A549 (cell line): ENCODE data around the gene ARID1B. TPM values are rescaled to one million over a fixed set of nuclear protein-coding genes. Genes with fewer than 3 reads are reported as not detected.

Experiments used
- ATAC-seq, 2 experiments: fragments of 200-7000 bp in 1 of 2; fragments of >200 bp in 1 of 2; cut with Nextera tagmentation in 1 of 2; cut with Tn5 transposase in 1 of 2; 3 replicates each; pipeline versions ENCODE4 v1.8.0 to v1.9.1; 2018 to 2020; ENCODE audit warnings: mild to moderate bottlenecking in 1 of 2, moderate library complexity in 1 of 2
- CTCF ChIA-PET: fragments of 300-600 bp; sonication (Branson Sonifier 250); formaldehyde crosslinking; extraction: SDS; loops from one replicate; lab custom pipeline; 2021; ENCODE audit warnings: antibody characterized with exemption, inconsistent platforms; lab: Yijun Ruan, JAX
- POLR2A ChIA-PET: fragments of 350-600 bp; formaldehyde crosslinking; extraction: SDS; loops from one replicate; lab custom pipeline; 2021; ENCODE audit warnings: antibody characterized with exemption, inconsistent platforms; lab: Yijun Ruan, JAX
- DNase-seq, 2 experiments: peaks; one replicate each; pipeline versions ENCODE4 v3.0.0 to v3.0.0-alpha.2; 2011 to 2016; ENCODE audit warnings: low read depth in 1 of 2, low spot score in 1 of 2
- FAIRE-seq: peaks from 2 replicates; lab custom pipeline; 2011; peaks lifted over from hg19 to GRCh38; lab: Jason Lieb, UNC
- H3K27ac ChIP-seq, 2 experiments: fragments of >200 bp; sonication (Bioruptor Twin); formaldehyde crosslinking; 3 replicates each; pipeline ENCODE4 v1.5.1; 2016 to 2017
- H3K4me1 ChIP-seq: fragments of >200 bp; sonication (Bioruptor Twin); formaldehyde crosslinking; 3 replicates; pipeline ENCODE4 v1.6.1; 2016
- H3K4me2 ChIP-seq: fragments of >200 bp; sonication (Bioruptor Twin); formaldehyde crosslinking; 3 replicates; pipeline ENCODE4 v1.6.1; 2016
- H3K4me3 ChIP-seq: fragments of >200 bp; sonication (Bioruptor Twin); formaldehyde crosslinking; 3 replicates; pipeline ENCODE4 v1.5.1; 2016
- H3K9me3 ChIP-seq: fragments of >200 bp; sonication (Bioruptor Twin); formaldehyde crosslinking; 3 replicates; pipeline ENCODE4 v1.6.1; 2016
- CBX2 ChIP-seq: fragments of 200-600 bp; sonication (generic); IDR thresholded peaks from 2 replicates; pipeline ENCODE4 v1.6.1; 2016; ENCODE audit warnings: low read depth, mild to moderate bottlenecking, borderline replicate concordance
- CBX8 ChIP-seq: fragments of 200-600 bp; sonication (generic); IDR thresholded peaks from 2 replicates; pipeline ENCODE4 v1.6.1; 2016
- EHF ChIP-seq: fragments of 250-450 bp; sonication (Bioruptor Pico); IDR thresholded peaks from 2 replicates; pipeline ENCODE4 v1.5.0; 2020; ENCODE audit warnings: mild to moderate bottlenecking
- ESRRA ChIP-seq: fragments of 150-350 bp; IDR thresholded peaks from 2 replicates; pipeline ENCODE4 v1.6.1; 2014; ENCODE audit warnings: mild to moderate bottlenecking, low read length, borderline replicate concordance
- FOSB ChIP-seq: fragments of 250-450 bp; sonication (Bioruptor Pico); IDR thresholded peaks from 2 replicates; pipeline ENCODE4 v1.5.0; 2020; ENCODE audit warnings: mild to moderate bottlenecking, moderate library complexity
- FOXS1 ChIP-seq: fragments of 250-450 bp; sonication (Bioruptor Pico); IDR thresholded peaks from 2 replicates; pipeline ENCODE4 v1.5.0; 2020; ENCODE audit warnings: mild to moderate bottlenecking, moderate library complexity
- HOXA7 ChIP-seq: fragments of 250-450 bp; sonication (Bioruptor Pico); IDR thresholded peaks from 2 replicates; pipeline ENCODE4 v1.5.0; 2020; ENCODE audit warnings: mild to moderate bottlenecking, moderate library complexity
- JUNB ChIP-seq: fragments of >200 bp; sonication (Bioruptor Twin); formaldehyde crosslinking; IDR thresholded peaks from 2 replicates; pipeline ENCODE4 v1.6.1; 2016
- KDM5A ChIP-seq: fragments of 200-600 bp; sonication (generic); IDR thresholded peaks from 2 replicates; pipeline ENCODE4 v1.6.1; 2016; ENCODE audit warnings: antibody characterized with exemption, mild to moderate bottlenecking
- MAFK ChIP-seq: fragments of 450-650 bp; IDR thresholded peaks from 2 replicates; pipeline ENCODE4 v1.6.1; 2014; ENCODE audit not compliant: partially characterized antibody
- MAZ ChIP-seq: fragments of 150-350 bp; IDR thresholded peaks from 2 replicates; pipeline ENCODE4 v1.6.1; 2014; ENCODE audit warnings: antibody characterized with exemption, low read depth, low read length, borderline replicate concordance
- NFE2L2 ChIP-seq: fragments of 150-350 bp; conservative IDR thresholded peaks from 2 replicates; pipeline ENCODE4 v1.6.1; 2014; ENCODE audit warnings: low read length
- NR3C1 ChIP-seq: fragments of >200 bp; sonication (Bioruptor Twin); formaldehyde crosslinking; IDR thresholded peaks from 3 replicates; pipeline ENCODE4 v1.6.1; 2017
- PHF8 ChIP-seq: fragments of 200-600 bp; sonication (generic); IDR thresholded peaks from 2 replicates; pipeline ENCODE4 v1.6.1; 2016; ENCODE audit warnings: low read depth, mild to moderate bottlenecking, antibody characterized with exemption, moderate library complexity, borderline replicate concordance
- POLR2A ChIP-seq: IDR thresholded peaks from 2 replicates; pipeline ENCODE4 v1.6.1; 2012; ENCODE audit warnings: mild to moderate bottlenecking, low read length
- RAD21 ChIP-seq, 2 experiments: fragments of >200 bp in 1 of 2; sonication (Bioruptor Twin) in 1 of 2; formaldehyde crosslinking in 1 of 2; IDR thresholded peaks in 1 of 2; conservative IDR thresholded peaks in 1 of 2; 2 replicates in 1 of 2; 3 replicates in 1 of 2; pipeline ENCODE4 v1.6.1; 2012 to 2018; ENCODE audit warnings: inconsistent platforms in 1 of 2
- RNF2 ChIP-seq: fragments of 200-600 bp; sonication (generic); IDR thresholded peaks from 2 replicates; pipeline ENCODE4 v1.6.1; 2016; ENCODE audit warnings: low read depth, mild to moderate bottlenecking, antibody characterized with exemption, moderate library complexity, borderline replicate concordance
- ZFP36 ChIP-seq: fragments of 450-650 bp; IDR thresholded peaks from 2 replicates; pipeline ENCODE4 v1.6.1; 2014; ENCODE audit warnings: borderline replicate concordance; ENCODE audit not compliant: partially characterized antibody
- ZNF302 ChIP-seq: fragments of 250-450 bp; sonication (Bioruptor Pico); IDR thresholded peaks from 2 replicates; pipeline ENCODE4 v1.9.0; 2021; ENCODE audit warnings: inconsistent platforms, mild to moderate bottlenecking, moderate library complexity
- WGBS: methylation state at CpG from one replicate; pipeline ENCODE4 v1.1.6; 2017; ENCODE audit errors: missing lambda C conversion rate; 5-methylcytosine and 5-hydroxymethylcytosine counted together
- polyA plus RNA-seq, 4 experiments: library from polyadenylated mRNA; depleted of rRNA in 3 of 4; stranded (reverse); fragments of >200 nt; fragmentation: RNase III in 1 of 4; extraction: RNeasy Plus Mini Kit Qiagen cat#74134 plus additional on column Dnase treatment in 1 of 4; gene quantifications; 2 replicates in 3 of 4; 3 replicates in 1 of 4; pipeline ENCODE4 v1.2.3, GENCODE V29; 2011 to 2017
- TF ChIP-seq, protein P1 (sequence below): fragments of >200 bp; sonication (Bioruptor Twin); formaldehyde crosslinking; IDR thresholded peaks from 3 replicates; pipeline ENCODE4 v1.6.1; 2016
- TF ChIP-seq, protein P2 (sequence below): fragments of >200 bp; sonication (Bioruptor Twin); formaldehyde crosslinking; IDR thresholded peaks from 3 replicates; pipeline ENCODE4 v1.5.1; 2016
- TF ChIP-seq, protein P3 (sequence below): IDR thresholded peaks from 2 replicates; pipeline ENCODE4 v1.6.1; 2012
- TF ChIP-seq, protein P4 (sequence below): IDR thresholded peaks from 2 replicates; pipeline ENCODE4 v1.6.1; 2012
- TF ChIP-seq, protein P5 (sequence below): fragments of 250-450 bp; sonication (Bioruptor Pico); IDR thresholded peaks from 2 replicates; pipeline ENCODE4 v1.5.0; 2020; ENCODE audit warnings: low read depth, mild to moderate bottlenecking, moderate library complexity
- TF ChIP-seq, protein P6 (sequence below): fragments of 200-600 bp; sonication (generic); IDR thresholded peaks from 2 replicates; pipeline ENCODE4 v1.6.1; 2016; ENCODE audit warnings: antibody characterized with exemption, mild to moderate bottlenecking, moderate library complexity
- TF ChIP-seq, protein P7 (sequence below): fragments of 450-650 bp; IDR thresholded peaks from 2 replicates; pipeline ENCODE4 v1.6.1; 2014; ENCODE audit warnings: antibody characterized with exemption

The ARID1B gene
- polyA plus RNA-seq, 2 of the 4 experiments (the other 2 are of a cell fraction), result 13.5 to 16.3 TPM

DNA sequence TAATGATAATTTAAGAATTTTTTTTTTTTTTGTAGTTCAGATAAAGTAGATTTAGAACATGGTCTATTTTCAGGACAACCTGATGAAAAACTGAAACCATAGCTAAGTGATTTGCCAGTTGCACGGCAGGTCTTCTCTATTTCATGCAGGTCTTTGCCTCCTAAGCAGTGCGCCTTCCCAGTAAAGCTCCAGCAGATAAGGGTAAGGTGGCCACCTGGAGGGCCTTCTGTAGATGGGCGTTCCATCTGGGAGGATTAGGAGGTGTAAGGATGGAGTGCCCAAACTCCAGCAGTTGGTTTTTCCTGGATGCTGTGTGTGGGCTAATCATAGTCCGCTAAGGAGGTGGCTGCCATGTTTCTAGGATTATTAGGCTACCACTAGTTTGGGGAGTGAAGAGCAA lies 107.1 kb downstream of the ARID1B start:
- CTCF ChIA-PET, result interaction anchor here (1.3 to 2.1 kb wide), 3 partner anchors 9 to 22 kb away, joined by 3 to 4 read pairs (median 4); no protein-coding TSS in a partner anchor
- no peaks in the 10 kb centered on the region for H3K4me1 ChIP-seq
- H3K4me2 ChIP-seq, result no peak overlapping the region
- DNase-seq (no peak), FAIRE-seq (no peak), ATAC-seq (no peak)
- TF ChIP-seq CBX2, result no peak
- no peak for TF ChIP-seq HOXA7 (CRISPR knock-in tag)
- TF ChIP-seq FOXS1, result no peak
- no peak for TF ChIP-seq EHF (CRISPR knock-in tag)
- TF ChIP-seq NFE2L2, result no peak
- no peak for TF ChIP-seq MAFK
- TF ChIP-seq PHF8, result no peak
- TF ChIP-seq, protein P1, sequence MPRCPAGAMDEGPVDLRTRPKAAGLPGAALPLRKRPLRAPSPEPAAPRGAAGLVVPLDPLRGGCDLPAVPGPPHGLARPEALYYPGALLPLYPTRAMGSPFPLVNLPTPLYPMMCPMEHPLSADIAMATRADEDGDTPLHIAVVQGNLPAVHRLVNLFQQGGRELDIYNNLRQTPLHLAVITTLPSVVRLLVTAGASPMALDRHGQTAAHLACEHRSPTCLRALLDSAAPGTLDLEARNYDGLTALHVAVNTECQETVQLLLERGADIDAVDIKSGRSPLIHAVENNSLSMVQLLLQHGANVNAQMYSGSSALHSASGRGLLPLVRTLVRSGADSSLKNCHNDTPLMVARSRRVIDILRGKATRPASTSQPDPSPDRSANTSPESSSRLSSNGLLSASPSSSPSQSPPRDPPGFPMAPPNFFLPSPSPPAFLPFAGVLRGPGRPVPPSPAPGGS, result no peak
- TF ChIP-seq ZFP36, result no peak
- TF ChIP-seq, protein P2, sequence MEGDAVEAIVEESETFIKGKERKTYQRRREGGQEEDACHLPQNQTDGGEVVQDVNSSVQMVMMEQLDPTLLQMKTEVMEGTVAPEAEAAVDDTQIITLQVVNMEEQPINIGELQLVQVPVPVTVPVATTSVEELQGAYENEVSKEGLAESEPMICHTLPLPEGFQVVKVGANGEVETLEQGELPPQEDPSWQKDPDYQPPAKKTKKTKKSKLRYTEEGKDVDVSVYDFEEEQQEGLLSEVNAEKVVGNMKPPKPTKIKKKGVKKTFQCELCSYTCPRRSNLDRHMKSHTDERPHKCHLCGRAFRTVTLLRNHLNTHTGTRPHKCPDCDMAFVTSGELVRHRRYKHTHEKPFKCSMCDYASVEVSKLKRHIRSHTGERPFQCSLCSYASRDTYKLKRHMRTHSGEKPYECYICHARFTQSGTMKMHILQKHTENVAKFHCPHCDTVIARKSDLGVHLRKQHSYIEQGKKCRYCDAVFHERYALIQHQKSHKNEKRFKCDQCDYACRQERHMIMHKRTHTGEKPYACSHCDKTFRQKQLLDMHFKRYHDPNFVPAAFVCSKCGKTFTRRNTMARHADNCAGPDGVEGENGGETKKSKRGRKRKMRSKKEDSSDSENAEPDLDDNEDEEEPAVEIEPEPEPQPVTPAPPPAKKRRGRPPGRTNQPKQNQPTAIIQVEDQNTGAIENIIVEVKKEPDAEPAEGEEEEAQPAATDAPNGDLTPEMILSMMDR, result no peak
- TF ChIP-seq CBX8, result no peak
- TF ChIP-seq KDM5A, result no peak
- no peak for TF ChIP-seq NR3C1
- TF ChIP-seq, protein P3, sequence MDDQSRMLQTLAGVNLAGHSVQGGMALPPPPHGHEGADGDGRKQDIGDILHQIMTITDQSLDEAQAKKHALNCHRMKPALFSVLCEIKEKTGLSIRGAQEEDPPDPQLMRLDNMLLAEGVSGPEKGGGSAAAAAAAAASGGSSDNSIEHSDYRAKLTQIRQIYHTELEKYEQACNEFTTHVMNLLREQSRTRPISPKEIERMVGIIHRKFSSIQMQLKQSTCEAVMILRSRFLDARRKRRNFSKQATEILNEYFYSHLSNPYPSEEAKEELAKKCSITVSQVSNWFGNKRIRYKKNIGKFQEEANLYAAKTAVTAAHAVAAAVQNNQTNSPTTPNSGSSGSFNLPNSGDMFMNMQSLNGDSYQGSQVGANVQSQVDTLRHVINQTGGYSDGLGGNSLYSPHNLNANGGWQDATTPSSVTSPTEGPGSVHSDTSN, result no peak
- H3K27ac ChIP-seq, result no peak overlapping the region
- H3K9me3 ChIP-seq, result no peaks in the 10 kb centered on the region
- POLR2A ChIA-PET, result no interaction called here
- H3K4me3 ChIP-seq, result no peak overlapping the region
- WGBS, result 94% methylated on average over 3 of the region's 4 CpGs

DNA sequence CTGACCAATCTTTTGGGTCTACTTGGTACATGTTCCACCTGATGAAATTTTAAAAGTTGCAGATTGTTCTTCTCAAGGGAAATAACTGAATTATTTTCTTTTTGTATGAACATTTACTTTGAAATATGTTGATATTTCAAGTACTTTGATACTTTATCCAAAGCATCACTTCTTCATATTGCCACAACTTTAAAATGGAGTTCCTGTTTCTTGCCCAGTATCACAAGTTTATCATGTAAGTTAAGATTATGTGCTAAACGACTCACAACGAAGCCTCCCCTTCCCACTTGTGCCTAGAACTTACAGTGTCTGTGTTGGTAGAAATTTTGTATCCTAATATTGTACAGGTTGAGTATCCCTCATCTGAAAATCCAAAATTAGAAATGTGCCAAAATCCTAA lies 108.4 kb downstream of the ARID1B start:
- no peak for TF ChIP-seq ZNF302
- no peak for TF ChIP-seq FOSB (CRISPR knock-in tag)
- no peak for TF ChIP-seq POLR2A
- CTCF ChIA-PET, result interaction anchor here (1.1 kb wide), 1 partner anchor 10 kb away, joined by 3 read pairs; no protein-coding TSS in a partner anchor
- H3K4me3 ChIP-seq, result no peak overlapping the region
- FAIRE-seq (no peak), DNase-seq (no peak), ATAC-seq (no peak)
- 80% methylated on average over 2 of the region's 2 CpGs for WGBS
- POLR2A ChIA-PET, result no interaction called here
- no peaks in the 10 kb centered on the region for H3K9me3 ChIP-seq
- H3K4me1 ChIP-seq, result peaks cover 3% of the 10 kb centered on the region; the same call in 2 of the 3 replicates
- no peak overlapping the region for H3K4me2 ChIP-seq
- no peak overlapping the region for H3K27ac ChIP-seq

DNA sequence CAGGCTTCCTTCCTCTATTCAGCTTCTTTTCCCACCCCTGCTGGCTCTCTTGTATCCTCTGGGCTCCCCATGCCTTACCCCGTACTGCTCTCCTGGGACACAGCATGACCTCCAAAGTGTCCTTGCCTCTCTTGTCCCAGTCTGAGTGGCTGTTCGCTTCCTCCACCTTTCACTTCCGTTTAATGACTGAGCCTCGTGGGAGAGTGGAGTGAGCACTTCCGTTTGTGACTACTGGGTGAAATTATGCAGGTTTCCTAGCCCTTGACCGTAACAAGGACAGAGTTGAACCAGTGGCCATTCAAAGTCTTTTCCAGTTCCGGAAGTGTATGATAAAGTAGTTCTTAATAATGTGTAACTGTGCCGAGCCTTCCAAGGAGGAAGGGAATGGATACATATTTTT lies 109.2 kb downstream of the ARID1B start:
- ATAC-seq, result no peak
- no peaks in the 10 kb centered on the region for H3K9me3 ChIP-seq
- no peak for FAIRE-seq
- ChIA-PET CTCF (interaction anchor here (1.1 kb wide), 1 partner anchor 9 kb away, joined by 3 read pairs; no protein-coding TSS in a partner anchor), POLR2A (no interaction called here)
- H3K4me2 ChIP-seq, result no peak overlapping the region
- H3K27ac ChIP-seq, result no peak overlapping the region
- peaks cover 9% of the 10 kb centered on the region; the same call in 2 of the 3 replicates for H3K4me1 ChIP-seq
- no peak for DNase-seq
- 88% methylated on average over 8 of the region's 8 CpGs for WGBS
- no peak overlapping the region for H3K4me3 ChIP-seq
- TF ChIP-seq RAD21 (conservative IDR thresholded peaks at IDR 0.05 in 1 of 2, IDR thresholded peaks at IDR 0.05 in 1 of 2) (no peak), MAZ (no peak), ESRRA (no peak), JUNB (no peak), RNF2 (no peak), NR3C1 (no peak)
- TF ChIP-seq, protein P4, sequence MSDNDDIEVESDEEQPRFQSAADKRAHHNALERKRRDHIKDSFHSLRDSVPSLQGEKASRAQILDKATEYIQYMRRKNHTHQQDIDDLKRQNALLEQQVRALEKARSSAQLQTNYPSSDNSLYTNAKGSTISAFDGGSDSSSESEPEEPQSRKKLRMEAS, result no peak
- TF ChIP-seq, protein P5, sequence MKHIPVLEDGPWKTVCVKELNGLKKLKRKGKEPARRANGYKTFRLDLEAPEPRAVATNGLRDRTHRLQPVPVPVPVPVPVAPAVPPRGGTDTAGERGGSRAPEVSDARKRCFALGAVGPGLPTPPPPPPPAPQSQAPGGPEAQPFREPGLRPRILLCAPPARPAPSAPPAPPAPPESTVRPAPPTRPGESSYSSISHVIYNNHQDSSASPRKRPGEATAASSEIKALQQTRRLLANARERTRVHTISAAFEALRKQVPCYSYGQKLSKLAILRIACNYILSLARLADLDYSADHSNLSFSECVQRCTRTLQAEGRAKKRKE (CRISPR knock-in tag), result no peak
- TF ChIP-seq, protein P6, sequence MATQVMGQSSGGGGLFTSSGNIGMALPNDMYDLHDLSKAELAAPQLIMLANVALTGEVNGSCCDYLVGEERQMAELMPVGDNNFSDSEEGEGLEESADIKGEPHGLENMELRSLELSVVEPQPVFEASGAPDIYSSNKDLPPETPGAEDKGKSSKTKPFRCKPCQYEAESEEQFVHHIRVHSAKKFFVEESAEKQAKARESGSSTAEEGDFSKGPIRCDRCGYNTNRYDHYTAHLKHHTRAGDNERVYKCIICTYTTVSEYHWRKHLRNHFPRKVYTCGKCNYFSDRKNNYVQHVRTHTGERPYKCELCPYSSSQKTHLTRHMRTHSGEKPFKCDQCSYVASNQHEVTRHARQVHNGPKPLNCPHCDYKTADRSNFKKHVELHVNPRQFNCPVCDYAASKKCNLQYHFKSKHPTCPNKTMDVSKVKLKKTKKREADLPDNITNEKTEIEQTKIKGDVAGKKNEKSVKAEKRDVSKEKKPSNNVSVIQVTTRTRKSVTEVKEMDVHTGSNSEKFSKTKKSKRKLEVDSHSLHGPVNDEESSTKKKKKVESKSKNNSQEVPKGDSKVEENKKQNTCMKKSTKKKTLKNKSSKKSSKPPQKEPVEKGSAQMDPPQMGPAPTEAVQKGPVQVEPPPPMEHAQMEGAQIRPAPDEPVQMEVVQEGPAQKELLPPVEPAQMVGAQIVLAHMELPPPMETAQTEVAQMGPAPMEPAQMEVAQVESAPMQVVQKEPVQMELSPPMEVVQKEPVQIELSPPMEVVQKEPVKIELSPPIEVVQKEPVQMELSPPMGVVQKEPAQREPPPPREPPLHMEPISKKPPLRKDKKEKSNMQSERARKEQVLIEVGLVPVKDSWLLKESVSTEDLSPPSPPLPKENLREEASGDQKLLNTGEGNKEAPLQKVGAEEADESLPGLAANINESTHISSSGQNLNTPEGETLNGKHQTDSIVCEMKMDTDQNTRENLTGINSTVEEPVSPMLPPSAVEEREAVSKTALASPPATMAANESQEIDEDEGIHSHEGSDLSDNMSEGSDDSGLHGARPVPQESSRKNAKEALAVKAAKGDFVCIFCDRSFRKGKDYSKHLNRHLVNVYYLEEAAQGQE, result no peak
- TF ChIP-seq, protein P7, sequence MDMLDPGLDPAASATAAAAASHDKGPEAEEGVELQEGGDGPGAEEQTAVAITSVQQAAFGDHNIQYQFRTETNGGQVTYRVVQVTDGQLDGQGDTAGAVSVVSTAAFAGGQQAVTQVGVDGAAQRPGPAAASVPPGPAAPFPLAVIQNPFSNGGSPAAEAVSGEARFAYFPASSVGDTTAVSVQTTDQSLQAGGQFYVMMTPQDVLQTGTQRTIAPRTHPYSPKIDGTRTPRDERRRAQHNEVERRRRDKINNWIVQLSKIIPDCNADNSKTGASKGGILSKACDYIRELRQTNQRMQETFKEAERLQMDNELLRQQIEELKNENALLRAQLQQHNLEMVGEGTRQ, result no peak
